GM18520 (cell line): ENCODE measurements around the gene PGM2L1.
"Not testable (repeated sequence)": the region's sequence is repeated elsewhere in the genome, so short reads cannot be mapped to it uniquely, and the experiment has no call there.

Experiments used
- ATAC-seq: cut with Tn5 transposase; IDR thresholded peaks from one replicate; pipeline ENCODE4 v1.9.1; 2021; ENCODE audit not compliant: unreplicated experiment

The PGM2L1 gene

GRCh38 chr11:74341921-74342320, 56.3 kb downstream of the PGM2L1 start:
- ATAC-seq = no peak

- ATAC-seq = no peak
These were observed 58.6 kb downstream of the PGM2L1 start for GRCh38 chr11:74339619-74340018.

- no peak for ATAC-seq
These were observed 59.3 kb downstream of the PGM2L1 start for GRCh38 chr11:74338963-74339362.

DNA sequence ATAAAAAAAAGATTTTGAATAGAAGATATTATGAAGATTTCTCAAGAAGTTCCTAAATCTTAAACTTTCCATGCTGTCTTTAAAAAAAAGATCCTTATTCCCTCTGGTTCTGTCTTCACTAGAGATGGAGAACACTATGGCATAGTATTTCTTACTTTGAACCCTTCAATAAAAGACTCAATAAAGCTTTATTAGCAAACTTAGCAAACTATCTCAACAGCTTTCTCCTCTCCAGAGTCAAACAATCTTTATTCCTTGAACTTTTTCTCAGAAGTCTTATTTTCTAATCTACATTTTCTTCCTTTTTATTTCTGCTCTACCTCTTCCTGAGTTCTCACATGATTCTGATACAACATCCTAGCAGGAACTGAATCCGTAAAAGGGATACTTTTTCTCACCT, 65.0 kb downstream of the PGM2L1 start:
- ATAC-seq = no peak

DNA sequence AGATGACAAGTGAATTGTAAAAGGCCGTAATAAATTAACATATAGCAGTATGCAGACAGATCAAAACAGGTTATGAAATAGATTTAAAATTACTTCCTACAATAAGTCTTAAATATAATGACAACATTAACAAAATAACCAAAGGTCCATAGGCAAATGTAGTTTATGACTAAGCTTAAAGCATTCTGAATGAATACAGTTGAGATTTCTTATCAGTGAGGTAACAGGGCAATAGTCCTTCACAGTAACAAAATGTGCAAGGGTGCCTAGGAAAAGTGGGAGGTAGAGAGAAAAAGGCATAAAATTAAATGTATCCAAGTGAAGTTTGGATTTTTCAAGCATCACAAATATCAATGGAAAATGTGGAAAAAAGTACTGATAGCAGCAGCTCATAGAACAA, 65.9 kb downstream of the PGM2L1 start:
- no peak for ATAC-seq

DNA sequence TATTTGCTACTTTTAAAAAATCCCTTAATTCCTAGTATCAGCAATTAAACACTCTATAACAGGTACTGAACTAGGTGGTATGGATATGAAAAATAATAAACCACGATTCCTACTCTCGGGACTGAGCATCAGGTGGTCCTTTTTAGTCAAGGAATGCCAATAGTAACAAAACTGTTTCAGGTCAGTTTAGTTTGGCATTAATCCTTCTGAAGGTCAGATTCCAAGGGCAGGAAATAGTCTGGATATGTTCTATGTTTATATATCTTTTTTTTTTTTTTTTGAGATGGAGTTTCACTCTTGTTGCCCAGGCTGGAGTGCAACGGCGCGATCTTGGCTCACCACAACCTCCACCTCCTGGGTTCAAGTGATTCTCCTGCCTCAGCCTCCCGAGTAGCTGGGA, 67.2 kb downstream of the PGM2L1 start:
- not testable (repeated sequence) for ATAC-seq

GRCh38 chr11:74330075-74330858, 68.0 kb downstream of the PGM2L1 start:
- ATAC-seq = no peak

- ATAC-seq = no peak
These were observed 71.2 kb downstream of the PGM2L1 start for GRCh38 chr11:74327076-74327475.

- no peak for ATAC-seq
These were observed 71.6 kb downstream of the PGM2L1 start for GRCh38 chr11:74326665-74327064.

DNA sequence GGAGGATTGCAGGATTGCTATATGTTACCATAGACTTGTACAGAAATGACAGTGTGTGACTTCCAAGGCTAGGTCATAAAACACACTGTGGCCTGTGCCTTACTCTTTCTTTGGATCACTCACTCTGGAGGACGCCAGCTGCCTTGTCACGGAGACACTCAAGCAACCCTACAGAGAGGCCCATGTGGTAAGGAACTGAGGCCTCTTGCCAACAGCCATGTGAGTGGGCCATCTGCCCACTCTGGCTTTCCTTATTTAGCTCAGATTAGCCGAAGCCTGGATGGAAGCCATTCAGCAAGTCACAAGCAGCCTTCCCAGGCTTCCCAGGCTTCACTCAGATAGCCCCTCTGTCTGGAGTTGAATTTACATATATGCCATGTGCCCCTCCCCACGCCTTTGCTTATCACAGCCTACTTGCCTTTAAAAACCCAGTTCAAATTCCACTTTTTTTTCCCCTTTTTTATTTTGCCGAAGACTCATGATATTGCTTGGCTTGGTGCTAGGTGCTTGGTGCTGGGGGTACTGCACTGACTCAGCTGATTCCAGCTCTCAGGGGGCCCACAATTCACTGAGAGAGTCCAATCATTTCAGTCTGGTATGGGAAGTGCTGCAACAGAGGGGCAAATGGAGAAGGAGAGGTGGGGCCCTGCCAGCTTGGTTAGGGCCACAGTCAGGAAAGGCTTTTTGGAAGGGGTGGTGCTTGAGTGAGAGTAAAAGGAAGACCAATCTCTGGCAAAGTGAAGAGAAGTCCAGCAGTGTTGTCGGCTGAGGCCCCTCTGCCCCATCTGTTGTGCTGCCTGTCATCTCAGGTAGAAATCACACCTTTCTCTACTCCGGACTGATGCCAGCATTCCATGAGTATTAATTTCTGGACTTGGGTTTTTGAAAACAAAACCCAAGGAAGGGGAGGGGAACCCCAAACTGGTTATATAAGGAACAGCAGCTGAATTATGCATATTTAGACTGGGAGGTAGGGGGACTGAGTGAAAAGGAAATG, 72.3 kb downstream of the PGM2L1 start:
- ATAC-seq = no peak

- ATAC-seq = no peak
These were observed 75.6 kb downstream of the PGM2L1 start for GRCh38 chr11:74322667-74323066.

- no peak for ATAC-seq
These were observed 76.6 kb downstream of the PGM2L1 start for GRCh38 chr11:74321487-74322188.

DNA sequence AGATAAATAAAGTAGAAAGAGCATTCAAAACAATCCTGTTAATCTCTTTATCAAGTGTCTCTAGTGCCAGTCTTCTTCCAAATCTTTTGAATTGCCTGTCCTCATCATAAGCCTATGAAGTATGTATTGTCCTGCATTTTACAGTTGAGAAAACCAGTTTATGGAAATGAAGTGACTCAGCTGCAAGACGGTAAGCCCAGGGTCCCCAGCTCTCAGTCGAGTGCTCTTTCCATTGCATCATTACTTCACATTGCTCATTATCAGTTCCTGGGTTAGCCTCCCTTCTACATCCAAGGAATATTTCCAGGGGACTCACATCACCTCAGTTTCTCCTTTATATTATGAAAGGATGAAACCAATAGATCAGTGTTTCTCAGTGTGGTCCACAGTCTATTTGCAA, 77.7 kb downstream of the PGM2L1 start:
- no peak for ATAC-seq

- no peak for ATAC-seq
These were observed 79.0 kb downstream of the PGM2L1 start for GRCh38 chr11:74319139-74319816.

DNA sequence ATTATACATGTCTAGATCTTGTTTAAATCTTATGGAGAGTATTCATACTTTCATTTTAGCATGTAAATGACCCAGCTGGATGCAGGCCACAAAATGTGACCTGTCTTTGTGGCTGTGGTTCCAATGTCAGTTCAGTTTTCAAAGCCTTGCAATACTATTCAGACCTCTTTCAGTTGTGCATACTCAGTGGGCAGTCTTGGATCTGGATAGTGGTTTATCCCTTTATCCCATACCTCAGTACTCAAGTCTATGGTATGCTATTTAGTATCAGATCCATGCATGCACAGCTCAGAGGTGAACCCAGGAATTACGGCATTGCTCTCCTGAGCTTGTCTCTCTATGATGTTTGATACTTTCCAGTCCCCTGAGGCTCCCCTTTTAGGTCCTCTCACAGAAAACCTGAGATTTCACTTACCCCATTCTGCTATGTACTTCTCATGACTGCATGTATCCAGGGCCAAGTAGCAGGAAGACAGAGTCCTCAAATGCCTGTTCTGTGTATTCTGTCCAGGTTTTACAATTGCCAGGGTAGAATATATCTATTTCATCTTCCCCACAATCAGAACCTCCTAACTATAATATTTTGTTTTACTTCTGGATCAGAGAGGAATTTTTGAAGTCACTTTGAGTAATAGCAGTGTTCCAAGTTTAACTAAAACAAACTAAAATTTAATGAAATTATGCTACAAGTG, 79.8 kb downstream of the PGM2L1 start:
- no peak for ATAC-seq

DNA sequence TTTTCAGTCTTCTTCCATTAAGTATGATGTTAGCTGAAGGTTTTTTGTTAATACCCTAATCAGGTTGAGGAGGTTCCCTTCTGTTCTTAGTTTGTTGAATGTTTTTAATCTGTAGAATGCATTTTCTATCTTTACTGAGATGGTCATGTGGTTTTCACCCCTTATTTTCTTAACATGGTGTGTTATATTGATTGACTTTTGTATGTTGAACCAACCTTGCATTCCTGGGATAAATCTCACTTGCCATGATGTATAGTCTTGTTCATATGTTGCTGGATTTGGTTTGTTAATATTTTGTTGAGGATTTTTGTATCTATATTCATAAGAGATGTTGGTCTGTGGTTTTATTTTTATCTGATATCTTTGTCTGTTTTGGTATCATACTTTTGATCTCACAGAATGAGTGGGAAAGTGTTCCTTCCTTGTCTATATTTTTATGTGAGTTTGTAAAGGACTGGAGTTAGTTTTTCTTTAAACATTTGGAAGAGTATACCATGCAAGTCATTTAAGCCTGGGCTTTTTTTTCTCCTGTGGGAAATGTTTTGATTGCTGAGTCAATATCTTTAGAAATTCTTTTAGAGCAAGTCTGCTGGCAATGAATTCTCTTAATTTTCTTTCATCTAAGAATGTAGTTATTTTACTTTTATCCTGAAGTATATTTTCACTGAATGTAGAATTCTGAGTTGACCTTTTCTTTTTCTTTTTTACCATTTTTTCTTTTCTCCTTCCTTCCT, 81.3 kb downstream of the PGM2L1 start:
- ATAC-seq = no peak

GRCh38 chr11:74312326-74312725, 85.9 kb downstream of the PGM2L1 start:
- no peak for ATAC-seq

GRCh38 chr11:74311352-74311926, 86.8 kb downstream of the PGM2L1 start, which contains the start of gene P4HA3:
Gene P4HA3, minus strand, starts transcription at chr11:74311640. Its CDS starts 29 bp downstream, at chr11:74311611.
- ATAC-seq = no peak

GRCh38 chr11:74310857-74311256, 87.4 kb downstream of the PGM2L1 start:
- ATAC-seq = no peak
